HEK293T (cell line): Measurements from ENCODE around the gene FBXL12.
"Not testable (repeated sequence)": the region's sequence is repeated elsewhere in the genome, so short reads cannot be mapped to it uniquely, and the experiment has no call there.

Experiments used
- ELF4 ChIP-seq: fragments of 450-650 bp; IDR thresholded peaks from 2 replicates; pipeline ENCODE4 v1.6.1; 2017; ENCODE audit warnings: antibody characterized with exemption
- FOXA1 ChIP-seq: fragments of 450-650 bp; IDR thresholded peaks from 2 replicates; pipeline ENCODE4 v1.6.1; 2016; ENCODE audit warnings: mild to moderate bottlenecking
- FOXK2 ChIP-seq: fragments of 450-650 bp; IDR thresholded peaks from 2 replicates; pipeline ENCODE4 v1.6.1; 2016; ENCODE audit warnings: mild to moderate bottlenecking

DNA sequence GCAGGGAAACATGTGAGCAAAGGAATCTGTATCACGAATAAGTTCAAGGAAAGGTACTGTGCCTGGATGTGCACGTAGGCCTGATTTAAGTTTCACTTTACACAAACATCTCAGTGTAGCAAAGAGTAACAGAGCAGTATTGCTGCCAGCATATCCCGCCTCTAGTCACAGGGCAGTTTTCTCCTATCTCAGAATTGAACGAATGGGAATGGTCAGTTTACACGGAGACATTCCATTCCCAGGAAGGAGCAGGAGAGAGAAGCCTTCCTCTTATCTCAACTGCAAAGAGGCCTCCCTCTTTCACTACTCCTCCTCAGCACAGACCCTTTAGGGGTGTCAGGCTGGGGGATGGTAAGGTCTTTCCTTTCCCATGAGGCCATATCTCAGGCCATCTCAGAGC, 29.3 kb downstream of the FBXL12 start:
- TF ChIP-seq ELF4, FOXA1, FOXK2: not testable (repeated sequence)
